Activated B cell treated with CpG ODN at 0.5 μM for 24 hours (primary cell): ENCODE results near the gene INSYN1. TPM values are rescaled to one million over a fixed set of nuclear protein-coding genes. Genes with fewer than 3 reads are reported as not detected.

Experiments used
- ATAC-seq: fragments of 200-7000 bp; cut with Tn5 transposase; one replicate; pipeline ENCODE4 v1.10.0; 2021; ENCODE audit warnings: low read depth, mild to moderate bottlenecking, moderate library complexity
- CTCF ChIA-PET: fragments of 350-600 bp; sonication (Branson Sonifier 250); formaldehyde crosslinking; loops from one replicate; lab custom pipeline; 2021; ENCODE audit warnings: antibody characterized with exemption; lab: Charles Lee
- POLR2A ChIA-PET: fragments of 350-600 bp; sonication (Branson Sonifier 250); formaldehyde crosslinking; loops from one replicate; lab custom pipeline; 2021; ENCODE audit warnings: antibody characterized with exemption; lab: Charles Lee
- DNase-seq: peaks from one replicate; pipeline ENCODE4 v3.0.0; 2022
- H3K27ac Mint-ChIP-seq: one replicate; pipeline ENCODE4 v1.8.0; 2020; ENCODE audit warnings: mixed read lengths
- H3K27me3 Mint-ChIP-seq: one replicate; pipeline ENCODE4 v1.8.0; 2021; ENCODE audit warnings: mixed read lengths
- H3K36me3 Mint-ChIP-seq: one replicate; pipeline ENCODE4 v1.8.0; 2021; ENCODE audit warnings: low read depth, mixed read lengths
- H3K4me1 Mint-ChIP-seq: one replicate; pipeline ENCODE4 v1.8.0; 2021; ENCODE audit warnings: mixed read lengths
- H3K4me3 Mint-ChIP-seq: one replicate; pipeline ENCODE4 v1.8.0; 2020; ENCODE audit warnings: mild to moderate bottlenecking, mixed read lengths
- H3K9me3 Mint-ChIP-seq: one replicate; pipeline ENCODE4 v1.8.0; 2020; ENCODE audit warnings: mixed read lengths
- intact Hi-C: fragments of 100-400 bp; cut with micrococcal nuclease; formaldehyde crosslinking; loops from one replicate; pipeline ENCODE4 v1.15.1; 2024
- total RNA-seq: library from RNA; stranded (reverse); gene quantifications from 2 replicates; pipeline ENCODE4 v1.2.3, GENCODE V29; 2022
- TF ChIP-seq, protein P1 (sequence below): fragments of 200-600 bp; IDR thresholded peaks from one replicate; pipeline ENCODE4 v1.8.0; 2022; ENCODE audit warnings: antibody characterized with exemption, mild to moderate bottlenecking

Gene INSYN1
- total RNA-seq, 1 donor from 2014 or later = not detected

DNA sequence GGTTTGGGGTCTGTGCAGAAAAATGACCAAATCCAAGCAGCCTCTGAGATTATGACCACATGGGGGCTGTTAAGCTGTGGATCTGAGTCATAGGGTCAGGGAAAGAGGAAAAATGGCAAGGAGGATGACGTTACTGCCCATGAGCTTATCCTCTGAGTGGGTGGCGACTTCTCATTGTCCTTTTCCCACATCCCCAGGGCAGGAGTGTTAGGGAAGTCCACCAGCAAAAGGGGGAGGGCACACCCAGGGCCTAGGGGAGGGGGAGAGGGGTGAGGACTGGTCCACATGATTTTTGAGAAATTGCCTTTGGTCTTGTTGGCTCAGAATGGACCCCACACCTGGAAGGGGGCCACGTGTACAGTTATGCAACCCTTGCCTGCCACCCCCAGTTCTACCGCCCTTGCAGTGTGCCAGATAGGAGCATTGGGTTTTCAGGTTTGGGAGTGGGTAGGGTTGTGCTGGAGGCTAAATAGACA is 66.3 kb downstream of the INSYN1 start:
- CTCF ChIA-PET = interaction anchor here (1.4 kb wide), 1 partner anchor 9 kb away, joined by 5 read pairs; no protein-coding TSS in a partner anchor
- intact Hi-C loops = no loop called here
- Mint-ChIP-seq H3K27me3 (peaks cover 49% of the 10 kb centered on the region), H3K4me3 (no peak overlapping the region), H3K4me1 (peaks cover 12% of the 10 kb centered on the region), H3K9me3 (no peaks in the 10 kb centered on the region), H3K36me3 (no peaks in the 10 kb centered on the region), H3K27ac (no peak overlapping the region)
- TF ChIP-seq, protein P1, sequence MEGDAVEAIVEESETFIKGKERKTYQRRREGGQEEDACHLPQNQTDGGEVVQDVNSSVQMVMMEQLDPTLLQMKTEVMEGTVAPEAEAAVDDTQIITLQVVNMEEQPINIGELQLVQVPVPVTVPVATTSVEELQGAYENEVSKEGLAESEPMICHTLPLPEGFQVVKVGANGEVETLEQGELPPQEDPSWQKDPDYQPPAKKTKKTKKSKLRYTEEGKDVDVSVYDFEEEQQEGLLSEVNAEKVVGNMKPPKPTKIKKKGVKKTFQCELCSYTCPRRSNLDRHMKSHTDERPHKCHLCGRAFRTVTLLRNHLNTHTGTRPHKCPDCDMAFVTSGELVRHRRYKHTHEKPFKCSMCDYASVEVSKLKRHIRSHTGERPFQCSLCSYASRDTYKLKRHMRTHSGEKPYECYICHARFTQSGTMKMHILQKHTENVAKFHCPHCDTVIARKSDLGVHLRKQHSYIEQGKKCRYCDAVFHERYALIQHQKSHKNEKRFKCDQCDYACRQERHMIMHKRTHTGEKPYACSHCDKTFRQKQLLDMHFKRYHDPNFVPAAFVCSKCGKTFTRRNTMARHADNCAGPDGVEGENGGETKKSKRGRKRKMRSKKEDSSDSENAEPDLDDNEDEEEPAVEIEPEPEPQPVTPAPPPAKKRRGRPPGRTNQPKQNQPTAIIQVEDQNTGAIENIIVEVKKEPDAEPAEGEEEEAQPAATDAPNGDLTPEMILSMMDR = no peak
- POLR2A ChIA-PET = no interaction called here
- no peak for ATAC-seq
- DNase-seq = no peak

DNA sequence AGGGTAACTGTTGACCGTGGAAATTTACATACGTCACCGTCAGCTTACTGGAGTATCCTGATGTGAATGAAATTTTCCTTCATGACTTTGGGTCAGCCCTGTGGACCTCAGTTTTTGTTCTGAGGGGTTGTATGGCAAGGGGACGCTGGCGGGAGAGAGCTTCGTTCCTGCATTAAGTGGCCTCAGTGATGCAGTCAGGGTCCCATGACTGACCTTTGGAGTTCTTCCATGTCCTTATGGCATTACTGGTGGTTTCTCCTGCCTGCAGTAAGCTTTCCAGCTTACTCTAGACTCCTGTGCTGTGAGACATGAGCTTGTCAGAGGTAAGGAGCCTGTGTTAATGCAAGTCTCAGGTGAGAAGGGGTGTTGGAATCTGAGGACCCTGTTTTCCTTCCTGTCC is 67.2 kb downstream of the INSYN1 start:
- ATAC-seq = no peak
- ChIA-PET CTCF (interaction anchor here (1.4 kb wide), 1 partner anchor 8 kb away, joined by 5 read pairs; no protein-coding TSS in a partner anchor), POLR2A (interaction anchor here (0.5 kb wide), 1 partner anchor 684 kb away, joined by 3 read pairs; no protein-coding TSS in a partner anchor)
- Mint-ChIP-seq H3K27ac (no peak overlapping the region), H3K36me3 (no peaks in the 10 kb centered on the region), H3K4me1 (peaks cover 12% of the 10 kb centered on the region), H3K27me3 (peaks cover 56% of the 10 kb centered on the region), H3K4me3 (no peak overlapping the region), H3K9me3 (no peaks in the 10 kb centered on the region)
- no peak for DNase-seq
- TF ChIP-seq, protein P1 = no peak
- intact Hi-C loops = no loop called here

Other genes with a start within 250 kb of the INSYN1 start
- gene NPTN, start 120.0 kb downstream of the INSYN1 start, total RNA-seq = 36.1 and 39.0 TPM in 2 replicates
- 0.38 TPM in 1 of 2 replicates, not detected in the other for gene CD276, start 69.0 kb downstream of the INSYN1 start, total RNA-seq
- not detected in 2 replicates for gene TBC1D21, start 120.2 kb upstream of the INSYN1 start, total RNA-seq
- 0.61 and 1.1 TPM in 2 replicates for gene LOXL1, start 173.1 kb upstream of the INSYN1 start, total RNA-seq
- 8.9 and 10.6 TPM in 2 replicates for gene STOML1, start 238.9 kb upstream of the INSYN1 start, total RNA-seq
- 58.1 and 62.4 TPM in 2 replicates for gene PML, start 241.4 kb upstream of the INSYN1 start, total RNA-seq